ENCODE measurements around the gene RIOK2. TPM values are rescaled to one million over a fixed set of nuclear protein-coding genes. Genes with fewer than 3 reads are reported as not detected.

The RIOK2 gene
- total and polyA plus RNA-seq, 10 of the 15 experiments (the other 5 are each of a cell fraction or from before 2014, with no cell fraction given), result 23.0 to 69.1 (median 33.3) TPM

GRCh38 chr5:97149709-97150108 lies 33.3 kb downstream of the RIOK2 start:
- no TSS peak for BruUV-seq (replicated peaks)
- RAD21 ChIA-PET (ENCODE audit: unreplicated experiment), result interaction anchor here (0.9 to 2.6 kb wide), 3 partner anchors 12 to 285 kb away, joined by 3 to 7 read pairs (median 3); no protein-coding TSS in a partner anchor
- H3K79me2 ChIP-seq (ENCODE audit: control insufficient read depth, insufficient read depth, low read length), result no peaks in the 10 kb centered on the region
- no peak overlapping the region for H3K4me2 ChIP-seq (ENCODE audit: control insufficient read depth, insufficient read depth)
- no peak overlapping the region for H3K4me3 ChIP-seq
- no peaks in the 10 kb centered on the region for H4K20me1 ChIP-seq (ENCODE audit: control insufficient read depth, insufficient read depth)
- H3K27ac ChIP-seq (ENCODE audit: control insufficient read depth, insufficient read depth), result no peak overlapping the region
- FAIRE-seq (no peak), DNase-seq (ENCODE audit: low read depth, low spot score) (no peak), ATAC-seq (no peak)
- no peaks in the 10 kb centered on the region for H3K27me3 ChIP-seq (replicated peaks in 1 of 2; ENCODE audit: control insufficient read depth in 2 of 2, insufficient read depth in 2 of 2, low read length in 1 of 2)
- SMC1A ChIA-PET (ENCODE audit: uncharacterized antibody, unreplicated experiment), result interaction anchor here (0.9 to 2.0 kb wide), 3 partner anchors 12 to 281 kb away, joined by 3 to 9 read pairs (median 3); no protein-coding TSS in a partner anchor
- no peak overlapping the region for H2AFZ ChIP-seq (ENCODE audit: control insufficient read depth, low read depth, low read length)
- CTCF ChIA-PET, result interaction anchor here (0.6 to 8.0 kb wide), 3 partner anchors 10 to 281 kb away, joined by 3 to 97 read pairs (median 9); no protein-coding TSS in a partner anchor
- H3K9ac ChIP-seq (ENCODE audit: control insufficient read depth, insufficient read depth, low read length), result no peak overlapping the region
- H3K9me3 ChIP-seq (replicated peaks; ENCODE audit: control insufficient read depth, insufficient read depth, low read length), result no peaks in the 10 kb centered on the region
- in situ Hi-C loops (cut with MboI) (no loop called here), intact Hi-C loops (cut with micrococcal nuclease; ENCODE audit: unreplicated experiment) (no loop called here)
- H3K36me3 ChIP-seq (ENCODE audit: control insufficient read depth in 2 of 2, insufficient read depth in 2 of 2, low read length in 1 of 2), result no peaks in the 10 kb centered on the region
- POLR2A ChIA-PET, result no interaction called here
- no peaks in the 10 kb centered on the region for H3K4me1 ChIP-seq (ENCODE audit: control insufficient read depth, insufficient read depth, low read length)
- 96% methylated on average over 2 of the region's 2 CpGs for WGBS (ENCODE audit: insufficient coverage, insufficient replicate concordance, low lambda C conversion rate, missing lambda C conversion rate)
- TF ChIP-seq POLR2AphosphoS5 (IDR thresholded peaks at IDR 0.05; ENCODE audit: low read length) (no peak), PAX8 (IDR thresholded peaks at IDR 0.05) (no peak), ZBTB33 (IDR thresholded peaks at IDR 0.05) (no peak), CEBPB (IDR thresholded peaks at IDR 0.05; ENCODE audit: borderline replicate concordance in 1 of 2, low read depth in 2 of 2, low read length in 2 of 2) (no peak), CBX5 (IDR thresholded peaks at IDR 0.05; ENCODE audit: low read depth) (no peak), ELK1 (IDR thresholded peaks at IDR 0.05; ENCODE audit: low read depth, low read length) (no peak), ATF3 (IDR thresholded peaks at IDR 0.05; ENCODE audit: borderline replicate concordance, extremely low read depth, low read depth, low read length) (no peak), SREBF1 (IDR thresholded peaks at IDR 0.05; ENCODE audit: low read length) (no peak), PML (IDR thresholded peaks at IDR 0.05; ENCODE audit: low read length) (no peak), CUX1 (IDR thresholded peaks at IDR 0.05; ENCODE audit: insufficient replicate concordance, low read depth, low read length) (no peak), GATAD2B (conservative IDR thresholded peaks at IDR 0.05; ENCODE audit: low read depth) (no peak), EP300 (IDR thresholded peaks at IDR 0.05; ENCODE audit: borderline replicate concordance in 1 of 2, control insufficient read depth in 1 of 2, low read depth in 2 of 2, low read length in 2 of 2) (no peak), SREBF2 (IDR thresholded peaks at IDR 0.05; ENCODE audit: low read length) (no peak), MEF2B (IDR thresholded peaks at IDR 0.05; ENCODE audit: partially characterized antibody, poor library complexity, severe bottlenecking) (no peak), HCFC1 (IDR thresholded peaks at IDR 0.05; ENCODE audit: low read length) (no peak), MYC (IDR thresholded peaks at IDR 0.05; ENCODE audit: insufficient read depth, insufficient read length, insufficient replicate concordance, low read length, severe bottlenecking) (no peak)

All from GM12878 (cell line).